ENCODE results near the gene MSMP.

The MSMP gene

DNA sequence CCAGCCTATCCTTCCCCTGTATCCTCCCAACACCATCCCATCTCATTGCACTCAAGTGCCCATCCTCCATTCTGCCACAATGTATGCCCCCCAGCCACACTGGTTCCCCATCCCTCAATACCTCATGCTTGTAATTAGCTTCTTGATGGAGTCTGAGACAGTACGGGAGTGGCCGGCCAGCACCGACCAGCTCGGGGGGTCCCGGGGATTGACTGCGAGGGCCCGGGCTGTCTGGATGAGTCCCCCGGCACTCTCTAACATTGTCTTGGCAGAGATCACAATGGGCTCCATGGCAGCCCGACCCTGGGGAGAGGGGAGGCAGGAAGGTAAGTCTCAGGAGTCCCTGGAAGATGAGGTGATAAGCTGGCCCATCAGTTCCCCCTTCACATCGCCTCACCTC is 47.1 kb downstream of the MSMP start:
- no CpG with 5 or more reads among the region's 10 CpGs for WGBS (ENCODE audit: extremely low coverage, insufficient coverage, insufficient read length)
- no peak overlapping the region for H3K27ac ChIP-seq (ENCODE audit: low read depth, low read length)
- no peak overlapping the region for H3K14ac ChIP-seq (ENCODE audit: low read length)
- peaks cover 1% of the 10 kb centered on the region for H3K9me3 ChIP-seq (ENCODE audit: insufficient read depth, low read depth, low read length)
- peaks cover 77 to 82% of the 10 kb centered on the region in 2 experiments for H3K36me3 ChIP-seq (ENCODE audit: control insufficient read depth in 1 of 2, insufficient read depth in 2 of 2, low read length in 2 of 2)
- H3K79me1 ChIP-seq (ENCODE audit: low read length), result no peaks in the 10 kb centered on the region
- no peak overlapping the region for H2BK120ac ChIP-seq (ENCODE audit: insufficient read depth, low read length, poor library complexity)
- H2AFZ ChIP-seq (ENCODE audit: insufficient read depth, low read length, poor library complexity), result no peak overlapping the region
- H4K8ac ChIP-seq (ENCODE audit: low read depth, low read length), result no peak overlapping the region
- H3K9ac ChIP-seq (ENCODE audit: low read length), result no peak overlapping the region
- no peaks in the 10 kb centered on the region for H3K4me1 ChIP-seq (ENCODE audit: control insufficient read depth in 1 of 2, insufficient read depth in 2 of 2, low read length in 2 of 2)
- H2BK12ac ChIP-seq (ENCODE audit: low read length), result no peak overlapping the region
- H4K12ac ChIP-seq (ENCODE audit: low read depth, low read length), result no peak overlapping the region
- no peak overlapping the region for H4K91ac ChIP-seq (ENCODE audit: low read depth, low read length)
- no peak overlapping the region for H2BK5ac ChIP-seq (ENCODE audit: low read depth, low read length, poor library complexity)
- H3K18ac ChIP-seq (ENCODE audit: low read length), result no peak overlapping the region
- no peaks in the 10 kb centered on the region for H3K27me3 ChIP-seq (ENCODE audit: insufficient read depth, low read length)
- H3K4me3 ChIP-seq (ENCODE audit: low read depth, low read length), result no peak overlapping the region
- no peak overlapping the region for H3K23ac ChIP-seq (ENCODE audit: low read length)
- no peaks in the 10 kb centered on the region for H3K79me2 ChIP-seq (ENCODE audit: control insufficient read depth, insufficient read depth, low read length, poor library complexity)
- no peak for DNase-seq
- H3K4me2 ChIP-seq (ENCODE audit: low read length), result no peak overlapping the region
- H2AK5ac ChIP-seq (ENCODE audit: low read length), result no peak overlapping the region
- H3K4ac ChIP-seq (ENCODE audit: low read depth, low read length), result no peak overlapping the region

GRCh38 chr9:35705836-35706430 is 48.1 kb downstream of the MSMP start:
- no peaks in the 10 kb centered on the region for H3K79me1 ChIP-seq (ENCODE audit: low read length)
- no peak overlapping the region for H4K91ac ChIP-seq (ENCODE audit: low read depth, low read length)
- no peak for DNase-seq
- no peaks in the 10 kb centered on the region for H3K79me2 ChIP-seq (ENCODE audit: control insufficient read depth, insufficient read depth, low read length, poor library complexity)
- WGBS (ENCODE audit: extremely low coverage, insufficient coverage, insufficient read length), result no CpG with 5 or more reads among the region's 7 CpGs
- H2AK5ac ChIP-seq (ENCODE audit: low read length), result no peak overlapping the region
- no peak overlapping the region for H4K8ac ChIP-seq (ENCODE audit: low read depth, low read length)
- no peak overlapping the region for H3K4me3 ChIP-seq (ENCODE audit: low read depth, low read length)
- H3K4me1 ChIP-seq (ENCODE audit: control insufficient read depth in 1 of 2, insufficient read depth in 2 of 2, low read length in 2 of 2), result no peaks in the 10 kb centered on the region
- H3K27ac ChIP-seq (ENCODE audit: low read depth, low read length), result no peak overlapping the region
- H2BK12ac ChIP-seq (ENCODE audit: low read length), result no peak overlapping the region
- H3K14ac ChIP-seq (ENCODE audit: low read length), result no peak overlapping the region
- H4K12ac ChIP-seq (ENCODE audit: low read depth, low read length), result no peak overlapping the region
- no peak overlapping the region for H2BK120ac ChIP-seq (ENCODE audit: insufficient read depth, low read length, poor library complexity)
- no peak overlapping the region for H2AFZ ChIP-seq (ENCODE audit: insufficient read depth, low read length, poor library complexity)
- peaks cover 1% of the 10 kb centered on the region for H3K9me3 ChIP-seq (ENCODE audit: insufficient read depth, low read depth, low read length)
- peaks cover 72 to 82% of the 10 kb centered on the region in 2 experiments for H3K36me3 ChIP-seq (ENCODE audit: control insufficient read depth in 1 of 2, insufficient read depth in 2 of 2, low read length in 2 of 2)
- H3K23ac ChIP-seq (ENCODE audit: low read length), result no peak overlapping the region
- H3K9ac ChIP-seq (ENCODE audit: low read length), result no peak overlapping the region
- no peaks in the 10 kb centered on the region for H3K27me3 ChIP-seq (ENCODE audit: insufficient read depth, low read length)
- no peak overlapping the region for H2BK5ac ChIP-seq (ENCODE audit: low read depth, low read length, poor library complexity)
- no peak overlapping the region for H3K4me2 ChIP-seq (ENCODE audit: low read length)
- H3K18ac ChIP-seq (ENCODE audit: low read length), result no peak overlapping the region
- H3K4ac ChIP-seq (ENCODE audit: low read depth, low read length), result no peak overlapping the region

- no peak overlapping the region for H3K27ac ChIP-seq (ENCODE audit: low read depth, low read length)
- no CpG with 5 or more reads among the region's 8 CpGs for WGBS (ENCODE audit: extremely low coverage, insufficient coverage, insufficient read length)
- H4K12ac ChIP-seq (ENCODE audit: low read depth, low read length), result no peak overlapping the region
- no peak overlapping the region for H2BK5ac ChIP-seq (ENCODE audit: low read depth, low read length, poor library complexity)
- no peak overlapping the region for H4K91ac ChIP-seq (ENCODE audit: low read depth, low read length)
- H3K14ac ChIP-seq (ENCODE audit: low read length), result no peak overlapping the region
- no peaks in the 10 kb centered on the region for H3K79me2 ChIP-seq (ENCODE audit: control insufficient read depth, insufficient read depth, low read length, poor library complexity)
- no peaks in the 10 kb centered on the region for H3K79me1 ChIP-seq (ENCODE audit: low read length)
- H3K18ac ChIP-seq (ENCODE audit: low read length), result no peak overlapping the region
- no peak overlapping the region for H2BK12ac ChIP-seq (ENCODE audit: low read length)
- no peak overlapping the region for H3K23ac ChIP-seq (ENCODE audit: low read length)
- H3K4me2 ChIP-seq (ENCODE audit: low read length), result no peak overlapping the region
- DNase-seq, result no peak
- no peak overlapping the region for H2AFZ ChIP-seq (ENCODE audit: insufficient read depth, low read length, poor library complexity)
- H4K8ac ChIP-seq (ENCODE audit: low read depth, low read length), result no peak overlapping the region
- H3K9ac ChIP-seq (ENCODE audit: low read length), result no peak overlapping the region
- no peak overlapping the region for H3K4me3 ChIP-seq (ENCODE audit: low read depth, low read length)
- H2BK120ac ChIP-seq (ENCODE audit: insufficient read depth, low read length, poor library complexity), result no peak overlapping the region
- H2AK5ac ChIP-seq (ENCODE audit: low read length), result no peak overlapping the region
- H3K36me3 ChIP-seq (ENCODE audit: control insufficient read depth in 1 of 2, insufficient read depth in 2 of 2, low read length in 2 of 2), result peaks cover 68 to 80% of the 10 kb centered on the region in 2 experiments
- no peak overlapping the region for H3K4ac ChIP-seq (ENCODE audit: low read depth, low read length)
- no peaks in the 10 kb centered on the region for H3K27me3 ChIP-seq (ENCODE audit: insufficient read depth, low read length)
- H3K4me1 ChIP-seq (ENCODE audit: control insufficient read depth in 1 of 2, insufficient read depth in 2 of 2, low read length in 2 of 2), result no peaks in the 10 kb centered on the region
- peaks cover 1% of the 10 kb centered on the region for H3K9me3 ChIP-seq (ENCODE audit: insufficient read depth, low read depth, low read length)
These were observed 48.7 kb downstream of the MSMP start for GRCh38 chr9:35705372-35705771.

DNA sequence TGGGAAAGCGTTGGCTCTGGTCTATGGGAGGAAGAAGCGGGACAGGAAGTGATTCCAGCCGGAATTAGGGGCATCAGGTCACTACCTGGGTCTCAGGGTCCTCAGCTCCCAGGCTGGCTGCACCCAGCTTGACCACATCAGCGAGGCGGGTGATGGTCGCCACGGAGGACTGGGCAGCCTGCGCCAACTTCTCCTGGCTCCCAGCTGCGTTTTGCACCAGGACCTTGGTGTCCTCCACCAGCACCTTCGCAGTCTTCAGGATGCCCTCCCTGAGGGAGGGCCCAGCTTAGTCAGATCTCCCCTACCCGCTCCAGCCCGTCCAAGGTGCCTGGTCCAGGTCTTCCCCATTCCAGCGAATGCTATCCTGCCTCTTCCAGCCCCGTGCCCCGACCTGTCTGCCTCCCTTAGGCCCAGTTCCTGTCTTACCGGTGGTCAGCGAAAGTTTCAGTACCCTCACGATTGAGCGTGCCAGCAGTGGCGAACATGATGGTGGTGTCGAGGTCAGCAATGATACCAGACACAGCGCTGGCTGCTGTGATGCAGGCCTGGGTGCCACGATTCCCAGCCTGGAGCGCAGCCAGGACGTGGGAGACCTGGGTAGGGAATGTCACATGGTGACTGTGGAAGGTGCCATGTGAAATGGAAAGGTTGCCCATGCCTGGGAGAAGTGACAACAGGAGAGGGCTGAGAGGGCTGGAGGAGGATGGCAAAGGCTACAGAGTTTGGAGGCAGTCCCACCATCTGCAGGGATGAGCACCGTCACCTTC is 50.0 kb downstream of the MSMP start:
- no peak overlapping the region for H4K8ac ChIP-seq (ENCODE audit: low read depth, low read length)
- H3K36me3 ChIP-seq (ENCODE audit: control insufficient read depth in 1 of 2, insufficient read depth in 2 of 2, low read length in 2 of 2), result peaks cover 77 to 86% of the 10 kb centered on the region in 2 experiments
- H2BK12ac ChIP-seq (ENCODE audit: low read length), result no peak overlapping the region
- no peak overlapping the region for H3K14ac ChIP-seq (ENCODE audit: low read length)
- no peak overlapping the region for H3K23ac ChIP-seq (ENCODE audit: low read length)
- no peak overlapping the region for H3K18ac ChIP-seq (ENCODE audit: low read length)
- H3K4me1 ChIP-seq (ENCODE audit: control insufficient read depth in 1 of 2, insufficient read depth in 2 of 2, low read length in 2 of 2), result no peaks in the 10 kb centered on the region
- H4K12ac ChIP-seq (ENCODE audit: low read depth, low read length), result no peak overlapping the region
- H3K4me3 ChIP-seq (ENCODE audit: low read depth, low read length), result no peak overlapping the region
- H4K91ac ChIP-seq (ENCODE audit: low read depth, low read length), result no peak overlapping the region
- no peak overlapping the region for H2BK120ac ChIP-seq (ENCODE audit: insufficient read depth, low read length, poor library complexity)
- peaks cover 1% of the 10 kb centered on the region for H3K9me3 ChIP-seq (ENCODE audit: insufficient read depth, low read depth, low read length)
- no peak overlapping the region for H3K9ac ChIP-seq (ENCODE audit: low read length)
- no peak for DNase-seq
- H3K79me1 ChIP-seq (ENCODE audit: low read length), result no peaks in the 10 kb centered on the region
- no peak overlapping the region for H3K27ac ChIP-seq (ENCODE audit: low read depth, low read length)
- WGBS (ENCODE audit: extremely low coverage, insufficient coverage, insufficient read length), result no CpG with 5 or more reads among the region's 26 CpGs
- H3K79me2 ChIP-seq (ENCODE audit: control insufficient read depth, insufficient read depth, low read length, poor library complexity), result no peaks in the 10 kb centered on the region
- no peaks in the 10 kb centered on the region for H3K27me3 ChIP-seq (ENCODE audit: insufficient read depth, low read length)
- no peak overlapping the region for H2BK5ac ChIP-seq (ENCODE audit: low read depth, low read length, poor library complexity)
- H3K4ac ChIP-seq (ENCODE audit: low read depth, low read length), result no peak overlapping the region
- no peak overlapping the region for H2AFZ ChIP-seq (ENCODE audit: insufficient read depth, low read length, poor library complexity)
- no peak overlapping the region for H3K4me2 ChIP-seq (ENCODE audit: low read length)
- H2AK5ac ChIP-seq (ENCODE audit: low read length), result no peak overlapping the region

Data from trophoblast cell (in vitro differentiated cells and primary cell).